MM.1S (cell line): ENCODE data around the gene KRTAP4-3.

Experiments
- DNase-seq: peaks from one replicate; pipeline ENCODE4 v3.0.0-alpha.2; 2015
- H2AFZ ChIP-seq: fragments of 300-600 bp; sonication (generic); 2 replicates; pipeline ENCODE4 v1.6.0; 2016; ENCODE audit warnings: antibody characterized with exemption, low read length
- H3F3A ChIP-seq: fragments of 300-600 bp; sonication (generic); 2 replicates; pipeline ENCODE4 v1.6.1; 2016; ENCODE audit warnings: mild to moderate bottlenecking, antibody characterized with exemption, low read length, moderate library complexity, mixed read lengths; ENCODE audit not compliant: insufficient read depth
- H3K27ac ChIP-seq: fragments of 300-600 bp; sonication (generic); 2 replicates; pipeline ENCODE4 v1.5.1; 2016; ENCODE audit warnings: mild to moderate bottlenecking, low read length
- H3K27me3 ChIP-seq: fragments of 300-600 bp; sonication (generic); replicated peaks from 2 replicates; pipeline ENCODE4 v1.6.0; 2016; ENCODE audit warnings: low read length; ENCODE audit not compliant: insufficient read depth
- H3K36me3 ChIP-seq: fragments of 300-600 bp; sonication (generic); replicated peaks from 2 replicates; pipeline ENCODE4 v1.6.1; 2016; ENCODE audit warnings: mild to moderate bottlenecking, low read length, mixed read lengths; ENCODE audit not compliant: insufficient read depth
- H3K4me1 ChIP-seq: fragments of 300-600 bp; sonication (generic); 2 replicates; pipeline ENCODE4 v1.6.1; 2016; ENCODE audit warnings: low read length, mixed read lengths
- H3K4me2 ChIP-seq: fragments of 300-600 bp; sonication (generic); 2 replicates; pipeline ENCODE4 v1.6.0; 2016; ENCODE audit warnings: low read depth, low read length
- H3K4me3 ChIP-seq: fragments of 300-600 bp; sonication (generic); 2 replicates; pipeline ENCODE4 v1.5.1; 2016; ENCODE audit warnings: low read length, mixed read lengths
- H3K79me2 ChIP-seq: fragments of 300-600 bp; sonication (generic); 2 replicates; pipeline ENCODE4 v1.6.1; 2016; ENCODE audit warnings: mixed run types, low read length, mixed read lengths
- H3K9ac ChIP-seq: fragments of 300-600 bp; sonication (generic); 2 replicates; pipeline ENCODE4 v1.6.1; 2016; ENCODE audit warnings: low read length, mixed read lengths
- H3K9me2 ChIP-seq: fragments of 300-600 bp; sonication (generic); replicated peaks from 2 replicates; pipeline ENCODE4 v1.6.1; 2016; ENCODE audit warnings: mild to moderate bottlenecking, low read length, mixed read lengths; ENCODE audit not compliant: insufficient read depth
- H3K9me3 ChIP-seq: fragments of 300-600 bp; sonication (generic); replicated peaks from 2 replicates; pipeline ENCODE4 v1.6.1; 2016; ENCODE audit warnings: mild to moderate bottlenecking, low read length, mixed read lengths; ENCODE audit not compliant: insufficient read depth
- H4K20me1 ChIP-seq: fragments of 300-600 bp; sonication (generic); 2 replicates; pipeline ENCODE4 v1.6.1; 2016; ENCODE audit warnings: mild to moderate bottlenecking, low read length, moderate library complexity, mixed read lengths; ENCODE audit not compliant: insufficient read depth
- EZH2 ChIP-seq: fragments of 300-600 bp; sonication (generic); optimal IDR thresholded peaks from 2 replicates; pipeline ENCODE3; 2017; ENCODE audit warnings: low read depth, mild to moderate bottlenecking, antibody characterized with exemption, low read length, mixed read lengths
- EZH2phosphoT487 ChIP-seq: fragments of 300-600 bp; sonication (generic); IDR thresholded peaks from 2 replicates; pipeline ENCODE4 v1.6.1; 2018; ENCODE audit warnings: antibody characterized with exemption, low read length
- TF ChIP-seq, protein P1 (sequence below): fragments of 300-600 bp; sonication (generic); IDR thresholded peaks from 2 replicates; pipeline ENCODE4 v1.5.1; 2016; ENCODE audit warnings: antibody characterized with exemption, low read length, mixed read lengths

KRTAP4-3 gene

DNA sequence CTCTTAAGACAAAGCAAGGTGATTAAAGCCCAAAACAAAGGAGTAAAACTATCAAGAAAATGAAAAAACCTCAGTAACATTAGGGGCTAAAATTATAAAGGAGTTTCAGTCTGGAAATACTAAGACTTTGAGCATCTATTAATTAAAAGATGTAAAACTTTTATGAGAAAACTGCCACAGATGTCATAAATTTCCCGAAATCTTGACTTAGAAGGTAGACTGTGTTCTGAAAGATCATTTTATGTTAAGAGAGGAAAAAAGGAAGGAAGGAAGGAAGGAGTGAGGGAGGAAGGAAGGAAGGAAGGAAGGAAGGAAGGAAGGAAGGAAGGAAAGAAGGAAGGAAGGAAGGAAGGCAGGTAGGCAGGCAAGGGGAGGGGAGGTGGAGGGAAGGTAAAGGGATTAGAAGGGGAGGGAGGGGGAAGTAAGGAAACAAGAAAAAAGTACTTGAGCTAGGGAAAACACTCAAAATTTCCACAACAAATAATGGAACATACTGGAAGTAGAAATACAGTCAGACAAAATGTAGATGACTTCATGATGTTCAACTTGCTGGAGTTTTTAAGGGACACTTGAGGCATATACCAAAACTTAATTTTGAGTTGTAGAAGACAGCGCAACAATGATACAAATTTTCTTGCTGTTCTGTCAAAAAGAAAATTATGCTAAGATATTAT, 20.4 kb downstream of the KRTAP4-3 start:
- H3K9me2 ChIP-seq, result no peaks in the 10 kb centered on the region
- TF ChIP-seq EZH2 (no peak), EZH2phosphoT487 (no peak)
- TF ChIP-seq, protein P1, sequence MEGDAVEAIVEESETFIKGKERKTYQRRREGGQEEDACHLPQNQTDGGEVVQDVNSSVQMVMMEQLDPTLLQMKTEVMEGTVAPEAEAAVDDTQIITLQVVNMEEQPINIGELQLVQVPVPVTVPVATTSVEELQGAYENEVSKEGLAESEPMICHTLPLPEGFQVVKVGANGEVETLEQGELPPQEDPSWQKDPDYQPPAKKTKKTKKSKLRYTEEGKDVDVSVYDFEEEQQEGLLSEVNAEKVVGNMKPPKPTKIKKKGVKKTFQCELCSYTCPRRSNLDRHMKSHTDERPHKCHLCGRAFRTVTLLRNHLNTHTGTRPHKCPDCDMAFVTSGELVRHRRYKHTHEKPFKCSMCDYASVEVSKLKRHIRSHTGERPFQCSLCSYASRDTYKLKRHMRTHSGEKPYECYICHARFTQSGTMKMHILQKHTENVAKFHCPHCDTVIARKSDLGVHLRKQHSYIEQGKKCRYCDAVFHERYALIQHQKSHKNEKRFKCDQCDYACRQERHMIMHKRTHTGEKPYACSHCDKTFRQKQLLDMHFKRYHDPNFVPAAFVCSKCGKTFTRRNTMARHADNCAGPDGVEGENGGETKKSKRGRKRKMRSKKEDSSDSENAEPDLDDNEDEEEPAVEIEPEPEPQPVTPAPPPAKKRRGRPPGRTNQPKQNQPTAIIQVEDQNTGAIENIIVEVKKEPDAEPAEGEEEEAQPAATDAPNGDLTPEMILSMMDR, result no peak
- H3K4me3 ChIP-seq, result no peak overlapping the region
- H3K36me3 ChIP-seq, result no peaks in the 10 kb centered on the region
- no peaks in the 10 kb centered on the region for H3K4me1 ChIP-seq
- H3K4me2 ChIP-seq, result no peak overlapping the region
- no peak overlapping the region for H2AFZ ChIP-seq
- H3K79me2 ChIP-seq, result no peaks in the 10 kb centered on the region
- no peak overlapping the region for H3K27ac ChIP-seq
- no peak for DNase-seq
- no peaks in the 10 kb centered on the region for H3K27me3 ChIP-seq
- H3F3A ChIP-seq, result no peaks in the 10 kb centered on the region
- no peak overlapping the region for H3K9ac ChIP-seq
- H4K20me1 ChIP-seq, result no peaks in the 10 kb centered on the region
- no peaks in the 10 kb centered on the region for H3K9me3 ChIP-seq

DNA sequence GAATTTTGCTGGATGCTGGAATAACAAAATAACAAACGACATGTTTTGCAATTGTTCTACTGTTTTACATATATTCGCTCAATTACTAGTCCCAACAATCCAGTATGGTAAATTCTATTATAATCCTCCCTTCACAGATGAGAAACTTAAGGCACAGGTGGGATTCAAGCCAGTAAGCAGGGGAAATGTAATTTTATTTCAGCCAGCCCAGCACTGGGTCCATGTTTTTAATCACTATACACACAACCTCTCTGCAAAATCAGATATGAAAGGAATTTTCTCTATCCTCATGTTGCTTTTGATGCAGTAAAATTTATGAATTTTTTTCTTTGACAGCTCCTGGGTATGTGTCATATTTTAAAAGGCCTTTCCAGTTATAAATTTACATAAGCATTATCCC, 22.8 kb downstream of the KRTAP4-3 start:
- Histone ChIP-seq H3K36me3 (no peaks in the 10 kb centered on the region), H3K27ac (no peak overlapping the region), H3K4me2 (no peak overlapping the region), H3K9me3 (no peaks in the 10 kb centered on the region), H3K79me2 (no peaks in the 10 kb centered on the region), H3K4me3 (no peak overlapping the region), H3K27me3 (no peaks in the 10 kb centered on the region), H3F3A (no peaks in the 10 kb centered on the region), H3K9me2 (no peaks in the 10 kb centered on the region), H3K4me1 (no peaks in the 10 kb centered on the region), H3K9ac (no peak overlapping the region), H4K20me1 (no peaks in the 10 kb centered on the region), H2AFZ (no peak overlapping the region)
- no peak for DNase-seq
- no peak for TF ChIP-seq EZH2

DNA sequence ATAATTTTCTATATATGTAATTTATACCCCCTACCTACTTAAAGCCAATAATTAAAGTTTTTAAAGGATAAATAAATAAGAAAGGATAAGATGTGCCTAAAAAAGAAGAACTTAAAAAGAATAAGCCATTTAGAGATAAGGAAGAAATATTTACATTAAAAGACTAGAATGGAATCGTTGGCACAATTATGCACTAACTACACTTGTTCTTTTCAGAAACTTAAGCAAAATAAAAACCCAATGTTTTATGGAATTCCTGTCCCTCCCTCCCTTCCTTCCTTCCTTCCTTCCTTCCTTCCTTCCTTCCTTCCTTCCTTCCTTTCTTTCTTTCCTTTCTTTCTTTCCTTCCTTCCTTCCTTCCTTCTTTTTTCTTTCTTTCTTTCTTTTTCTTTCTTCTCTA, 23.2 kb downstream of the KRTAP4-3 start:
- Histone ChIP-seq H4K20me1 (no peaks in the 10 kb centered on the region), H3K9me3 (no peaks in the 10 kb centered on the region), H3K79me2 (no peaks in the 10 kb centered on the region), H3F3A (no peaks in the 10 kb centered on the region), H3K27me3 (no peaks in the 10 kb centered on the region), H3K4me3 (no peak overlapping the region), H3K4me2 (no peak overlapping the region), H3K36me3 (no peaks in the 10 kb centered on the region), H3K4me1 (no peaks in the 10 kb centered on the region), H3K9me2 (no peaks in the 10 kb centered on the region), H3K27ac (no peak overlapping the region), H3K9ac (no peak overlapping the region), H2AFZ (no peak overlapping the region)
- DNase-seq, result no peak
- no peak for TF ChIP-seq EZH2phosphoT487
- no peak for TF ChIP-seq EZH2
- TF ChIP-seq, protein P1, result no peak

DNA sequence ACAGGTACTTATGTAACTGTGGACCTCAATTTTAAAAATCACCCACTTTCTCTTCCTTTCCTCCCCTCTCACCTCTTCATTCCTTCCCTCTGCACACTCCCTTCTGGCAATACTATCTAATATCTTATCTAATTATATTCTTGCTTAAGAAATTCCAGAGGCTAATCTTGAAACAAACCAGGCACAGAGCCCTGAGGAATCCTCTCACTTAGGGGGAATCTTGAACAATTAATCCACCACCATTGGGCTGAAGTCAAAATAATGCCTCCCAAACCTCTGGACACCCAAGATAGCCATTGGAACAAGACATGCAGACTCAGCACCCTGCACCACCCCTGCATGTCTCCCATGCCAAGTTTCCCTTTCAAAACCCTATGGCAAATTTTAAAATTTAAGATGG, 26.7 kb downstream of the KRTAP4-3 start:
- no peak overlapping the region for H3K27ac ChIP-seq

More for the DNA sequence above, 26.7 kb downstream of the KRTAP4-3 start:
- no peak overlapping the region for H3K4me2 ChIP-seq
- no peaks in the 10 kb centered on the region for H3K27me3 ChIP-seq
- H4K20me1 ChIP-seq, result no peaks in the 10 kb centered on the region
- no peaks in the 10 kb centered on the region for H3K79me2 ChIP-seq
- no peaks in the 10 kb centered on the region for H3K4me1 ChIP-seq
- H3K9me2 ChIP-seq, result no peaks in the 10 kb centered on the region
- no peak overlapping the region for H3K9ac ChIP-seq
- DNase-seq, result no peak
- TF ChIP-seq EZH2, result no peak
- TF ChIP-seq, protein P1, result no peak
- no peak for TF ChIP-seq EZH2phosphoT487
- no peaks in the 10 kb centered on the region for H3K9me3 ChIP-seq
- H3K4me3 ChIP-seq, result no peak overlapping the region
- H2AFZ ChIP-seq, result no peak overlapping the region
- H3F3A ChIP-seq, result no peaks in the 10 kb centered on the region
- no peaks in the 10 kb centered on the region for H3K36me3 ChIP-seq
